K562 (cell line): ENCODE results near the gene MEF2B. TPM values are rescaled to one million over a fixed set of nuclear protein-coding genes. Genes with fewer than 3 reads are reported as not detected.
"Not testable (repeated sequence)": the region's sequence is repeated elsewhere in the genome, so short reads cannot be mapped to it uniquely, and the experiment has no call there.

ENCODE experiments used
- ATAC-seq: fragments of 200-7000 bp; cut with Tn5 transposase; 3 replicates; pipeline ENCODE4 v1.9.1; 2020; ENCODE audit warnings: moderate library complexity
- BruUV-seq: library from RNA; stranded (reverse); fragments of 400-500 nt; replicated peaks from 2 replicates; lab custom pipeline; 2021; lab: Mats Ljungman, UMichigan
- CTCF ChIA-PET: fragments of 300-600 bp; formaldehyde crosslinking; extraction: SDS; loops from one replicate; lab custom pipeline; 2021; ENCODE audit warnings: low intra/inter-chr PET ratio; lab: Yijun Ruan, JAX
- POLR2A ChIA-PET: fragments of 300-600, 350-650 bp; sonication (Branson Sonifier 250); formaldehyde crosslinking; extraction: SDS; loops from one replicate; lab custom pipeline; 2021; ENCODE audit warnings: antibody characterized with exemption, inconsistent platforms; lab: Yijun Ruan, JAX
- DNase-seq, 4 experiments: peaks; one replicate each; pipeline versions ENCODE4 v3.0.0 to v3.0.0-alpha.2; 2011 to 2018; ENCODE audit warnings: low spot score in 3 of 4, mixed read lengths in 3 of 4; ENCODE audit errors: extremely low read depth in 1 of 4
- FAIRE-seq: peaks from 2 replicates; lab custom pipeline; 2011; peaks lifted over from hg19 to GRCh38; lab: Jason Lieb, UNC
- H2AFZ ChIP-seq: 2 replicates; pipeline ENCODE4 v1.6.0; 2011; ENCODE audit warnings: low read depth, low read length, control low read depth, inconsistent platforms
- H3K27ac ChIP-seq: fragments of 200-600 bp; 3 replicates; pipeline ENCODE4 v1.8.0; 2011; ENCODE audit warnings: low read depth, mild to moderate bottlenecking, control low read depth, inconsistent platforms, low read length, moderate library complexity, mixed read lengths; ENCODE audit errors: extremely low read depth
- H3K27me3 ChIP-seq, 2 experiments: fragments of 300-600 bp in 1 of 2; 2 replicates in 1 of 2; 3 replicates in 1 of 2; pipeline versions ENCODE4 v1.6.0 to v1.8.0; 2011; ENCODE audit warnings: inconsistent platforms in 2 of 2, low read length in 2 of 2, mild to moderate bottlenecking in 1 of 2, mixed read lengths in 1 of 2, moderate library complexity in 1 of 2; ENCODE audit not compliant: control insufficient read depth in 2 of 2, insufficient read depth in 2 of 2
- H3K36me3 ChIP-seq: fragments of 300-600 bp; 3 replicates; pipeline ENCODE4 v1.8.0; 2011; ENCODE audit warnings: mild to moderate bottlenecking, low read length, inconsistent platforms; ENCODE audit not compliant: control insufficient read depth, insufficient read depth
- H3K4me1 ChIP-seq, 2 experiments: fragments of 200-600 bp in 1 of 2; replicated peaks in 1 of 2; 2 replicates in 1 of 2; 3 replicates in 1 of 2; pipeline versions ENCODE4 v1.5.1 to v1.8.0; 2011; ENCODE audit warnings: inconsistent platforms in 2 of 2, low read length in 2 of 2, mild to moderate bottlenecking in 1 of 2, mixed read lengths in 1 of 2, moderate library complexity in 1 of 2; ENCODE audit not compliant: control insufficient read depth in 2 of 2, insufficient read depth in 2 of 2
- H3K4me2 ChIP-seq: 2 replicates; pipeline ENCODE4 v1.6.1; 2011; ENCODE audit warnings: low read length, control low read depth, inconsistent platforms, mixed read lengths; ENCODE audit not compliant: insufficient read depth
- H3K4me3 ChIP-seq: fragments of 200-600 bp; sonication (generic), shearing (Covaris generic); 2 replicates; pipeline ENCODE4 v1.5.1; 2016; ENCODE audit warnings: control low read depth, inconsistent platforms
- H3K79me2 ChIP-seq: fragments of 200-600 bp; 3 replicates; pipeline ENCODE4 v1.8.0; 2011; ENCODE audit warnings: low read length, inconsistent platforms; ENCODE audit not compliant: control insufficient read depth, insufficient read depth
- H3K9ac ChIP-seq, 2 experiments: 2 replicates each; pipeline versions ENCODE4 v1.6.0 to v1.6.1; 2011; ENCODE audit warnings: low read depth in 2 of 2, low read length in 2 of 2, control low read depth in 1 of 2, inconsistent platforms in 1 of 2, mild to moderate bottlenecking in 1 of 2, mixed read lengths in 1 of 2; ENCODE audit not compliant: insufficient read depth in 1 of 2
- H3K9me1 ChIP-seq: one replicate; pipeline ENCODE4 v1.6.0; 2011; ENCODE audit warnings: inconsistent platforms, mild to moderate bottlenecking, low read length, moderate library complexity; ENCODE audit not compliant: control insufficient read depth, insufficient read depth
- H3K9me3 ChIP-seq: replicated peaks from 2 replicates; pipeline ENCODE4 v1.5.1; 2011; ENCODE audit warnings: low read depth, low read length, inconsistent platforms; ENCODE audit not compliant: control insufficient read depth, insufficient read depth
- H4K20me1 ChIP-seq: replicated peaks from 2 replicates; pipeline ENCODE4 v1.6.1; 2011; ENCODE audit warnings: low read length, inconsistent platforms, mixed read lengths; ENCODE audit not compliant: control insufficient read depth, insufficient read depth
- GTF3C2 ChIP-seq: IDR thresholded peaks from 3 replicates; pipeline ENCODE4 v1.6.1; 2011; ENCODE audit warnings: borderline replicate concordance, mild to moderate bottlenecking, moderate library complexity; ENCODE audit not compliant: insufficient read length; ENCODE audit errors: extremely low read depth
- TFAM ChIP-seq: fragments of 250-450 bp; sonication (Bioruptor Pico); conservative IDR thresholded peaks from 2 replicates; pipeline ENCODE4 v1.5.0; 2021; ENCODE audit warnings: mild to moderate bottlenecking, moderate library complexity
- ZNF347 ChIP-seq: fragments of 450-650 bp; formaldehyde crosslinking; IDR thresholded peaks from 2 replicates; pipeline ENCODE4 v1.4.0; 2020; ENCODE audit warnings: low read depth, mild to moderate bottlenecking, moderate library complexity
- WGBS: fragments of 100-300 bp; shearing (Covaris generic); methylation state at CpG from one replicate; pipeline ENCODE4 v1.1.6; 2016; ENCODE audit warnings: low coverage, mixed read lengths; ENCODE audit not compliant: insufficient coverage; ENCODE audit errors: missing lambda C conversion rate; 5-methylcytosine and 5-hydroxymethylcytosine counted together
- in situ Hi-C: fragments of 300-500 bp; cut with MboI; formaldehyde crosslinking; loops from 4 replicates; pipeline ENCODE4 v1.15.0; 2018; ENCODE audit warnings: inconsistent platforms, mixed read lengths
- intact Hi-C: fragments of 100-400 bp; cut with micrococcal nuclease; formaldehyde crosslinking; loops from 2 replicates; pipeline ENCODE4 v1.14.2; 2022
- polyA plus RNA-seq, 8 experiments: library from polyadenylated mRNA; depleted of rRNA in 4 of 8; stranded (reverse) in 5 of 8; unstranded in 3 of 8; fragments of >200 nt; fragmentation: Nextera tagmentation in 2 of 8; fragmentation: Illumina TruSeq in 1 of 8; extraction: Ambion mirVana in 2 of 8; extraction: Trizol in 1 of 8; gene quantifications; 2 replicates each; pipeline versions ENCODE4 v1.2.1 to v1.2.3, GENCODE V29; 2011 to 2014; ENCODE audit warnings: inconsistent platforms in 1 of 8, missing spikeins in 1 of 8
- total RNA-seq, 7 experiments: library from RNA; depleted of rRNA in 6 of 7; stranded (reverse); fragments of >200 nt in 6 of 7; fragmentation: Illumina TruSeq in 2 of 7; extraction: Trizol in 2 of 7; gene quantifications; 2 replicates each; pipeline versions ENCODE4 v1.2.1 to v1.2.3, GENCODE V29; 2011 to 2021; ENCODE audit warnings: low replicate concordance in 1 of 7

Gene MEF2B
- total and polyA plus RNA-seq, 9 of the 15 experiments (the other 6 are each of a cell fraction or from before 2014, with no cell fraction given): 0.14 to 1.9 (median 0.71) TPM; not detected in 3

DNA sequence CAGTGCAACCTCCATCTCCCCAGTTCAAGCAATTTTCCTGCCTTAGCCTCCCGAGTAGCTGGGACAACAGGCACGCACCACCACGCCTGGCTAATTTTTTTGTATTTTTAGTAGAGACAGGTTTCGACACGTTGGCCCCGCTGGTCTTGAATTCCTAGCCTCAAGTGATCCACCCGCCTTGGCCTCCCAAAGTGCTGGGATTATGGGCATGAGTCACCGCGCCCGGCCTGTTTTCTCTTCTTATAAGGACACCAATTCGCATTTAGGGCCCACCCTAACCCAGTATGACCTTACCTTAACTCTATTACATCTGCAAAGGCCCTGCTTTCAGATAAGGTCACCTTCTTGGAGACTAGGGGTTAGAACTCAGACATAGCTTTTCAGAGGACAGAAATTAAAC, 66.9 kb downstream of the MEF2B start (continued):
- TF ChIP-seq GTF3C2 (no peak), ZNF347 (no peak), TFAM (no peak)

GRCh38 chr19:19102566-19102965, 67.5 kb downstream of the MEF2B start:
- POLR2A ChIA-PET, H3K27ac ChIP-seq, in situ Hi-C loops, H3K4me2 ChIP-seq, H4K20me1 ChIP-seq, H3K9ac ChIP-seq, H3K9me3 ChIP-seq, BruUV-seq, intact Hi-C loops, H3K27me3 ChIP-seq, H3K4me3 ChIP-seq, H3K79me2 ChIP-seq, H2AFZ ChIP-seq, CTCF ChIA-PET, FAIRE-seq, H3K9me1 ChIP-seq, DNase-seq, ATAC-seq: not testable (repeated sequence)
- WGBS: 91% methylated on average over 9 of the region's 10 CpGs
- Histone ChIP-seq H3K4me1 (peaks cover 14 to 42% of the 10 kb centered on the region in 2 experiments), H3K36me3 (peaks cover 45% of the 10 kb centered on the region; the same call in 2 of the 3 replicates)
